ENCODE data around the gene PAWR.

DNA sequence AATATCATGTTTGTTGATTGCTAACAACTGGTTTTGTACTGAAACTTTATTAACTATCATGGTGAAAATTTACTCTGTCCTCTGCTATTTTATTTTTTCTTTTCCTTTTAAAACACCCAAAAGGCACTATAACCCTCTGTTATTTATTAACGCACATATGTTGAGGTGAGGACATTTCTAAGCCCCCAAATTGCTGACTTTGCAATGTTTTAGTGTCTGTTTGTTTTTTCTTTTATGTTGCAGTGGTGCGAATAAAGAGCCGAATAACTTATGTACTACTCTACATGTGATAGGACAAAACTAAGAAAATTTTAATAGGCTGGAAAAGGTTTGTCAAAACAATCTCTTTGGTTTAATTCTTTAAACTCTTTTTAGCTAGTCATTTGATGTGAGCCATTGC is 24.5 kb upstream of the PAWR start:
- no peak for TF ChIP-seq U2AF2 (IDR thresholded peaks at IDR 0.05; ENCODE audit: low read depth, low read length)
- TF ChIP-seq MXI1 (IDR thresholded peaks at IDR 0.05; ENCODE audit: borderline replicate concordance, low read depth, low read length): no peak
- TF ChIP-seq ZNF274 (CRISPR knock-in tag; IDR thresholded peaks at IDR 0.05): no peak
- TF ChIP-seq, protein P1, sequence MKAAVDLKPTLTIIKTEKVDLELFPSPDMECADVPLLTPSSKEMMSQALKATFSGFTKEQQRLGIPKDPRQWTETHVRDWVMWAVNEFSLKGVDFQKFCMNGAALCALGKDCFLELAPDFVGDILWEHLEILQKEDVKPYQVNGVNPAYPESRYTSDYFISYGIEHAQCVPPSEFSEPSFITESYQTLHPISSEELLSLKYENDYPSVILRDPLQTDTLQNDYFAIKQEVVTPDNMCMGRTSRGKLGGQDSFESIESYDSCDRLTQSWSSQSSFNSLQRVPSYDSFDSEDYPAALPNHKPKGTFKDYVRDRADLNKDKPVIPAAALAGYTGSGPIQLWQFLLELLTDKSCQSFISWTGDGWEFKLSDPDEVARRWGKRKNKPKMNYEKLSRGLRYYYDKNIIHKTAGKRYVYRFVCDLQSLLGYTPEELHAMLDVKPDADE (CRISPR knock-in tag; IDR thresholded peaks at IDR 0.05): no peak
- TF ChIP-seq SALL2 (CRISPR knock-in tag; IDR thresholded peaks at IDR 0.05): no peak
- TF ChIP-seq SRF (IDR thresholded peaks at IDR 0.05; ENCODE audit: low read depth, low read length): no peak
- TF ChIP-seq, protein P2, sequence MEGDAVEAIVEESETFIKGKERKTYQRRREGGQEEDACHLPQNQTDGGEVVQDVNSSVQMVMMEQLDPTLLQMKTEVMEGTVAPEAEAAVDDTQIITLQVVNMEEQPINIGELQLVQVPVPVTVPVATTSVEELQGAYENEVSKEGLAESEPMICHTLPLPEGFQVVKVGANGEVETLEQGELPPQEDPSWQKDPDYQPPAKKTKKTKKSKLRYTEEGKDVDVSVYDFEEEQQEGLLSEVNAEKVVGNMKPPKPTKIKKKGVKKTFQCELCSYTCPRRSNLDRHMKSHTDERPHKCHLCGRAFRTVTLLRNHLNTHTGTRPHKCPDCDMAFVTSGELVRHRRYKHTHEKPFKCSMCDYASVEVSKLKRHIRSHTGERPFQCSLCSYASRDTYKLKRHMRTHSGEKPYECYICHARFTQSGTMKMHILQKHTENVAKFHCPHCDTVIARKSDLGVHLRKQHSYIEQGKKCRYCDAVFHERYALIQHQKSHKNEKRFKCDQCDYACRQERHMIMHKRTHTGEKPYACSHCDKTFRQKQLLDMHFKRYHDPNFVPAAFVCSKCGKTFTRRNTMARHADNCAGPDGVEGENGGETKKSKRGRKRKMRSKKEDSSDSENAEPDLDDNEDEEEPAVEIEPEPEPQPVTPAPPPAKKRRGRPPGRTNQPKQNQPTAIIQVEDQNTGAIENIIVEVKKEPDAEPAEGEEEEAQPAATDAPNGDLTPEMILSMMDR (CRISPR knock-in tag; IDR thresholded peaks at IDR 0.05): no peak
- TF ChIP-seq, protein P3, sequence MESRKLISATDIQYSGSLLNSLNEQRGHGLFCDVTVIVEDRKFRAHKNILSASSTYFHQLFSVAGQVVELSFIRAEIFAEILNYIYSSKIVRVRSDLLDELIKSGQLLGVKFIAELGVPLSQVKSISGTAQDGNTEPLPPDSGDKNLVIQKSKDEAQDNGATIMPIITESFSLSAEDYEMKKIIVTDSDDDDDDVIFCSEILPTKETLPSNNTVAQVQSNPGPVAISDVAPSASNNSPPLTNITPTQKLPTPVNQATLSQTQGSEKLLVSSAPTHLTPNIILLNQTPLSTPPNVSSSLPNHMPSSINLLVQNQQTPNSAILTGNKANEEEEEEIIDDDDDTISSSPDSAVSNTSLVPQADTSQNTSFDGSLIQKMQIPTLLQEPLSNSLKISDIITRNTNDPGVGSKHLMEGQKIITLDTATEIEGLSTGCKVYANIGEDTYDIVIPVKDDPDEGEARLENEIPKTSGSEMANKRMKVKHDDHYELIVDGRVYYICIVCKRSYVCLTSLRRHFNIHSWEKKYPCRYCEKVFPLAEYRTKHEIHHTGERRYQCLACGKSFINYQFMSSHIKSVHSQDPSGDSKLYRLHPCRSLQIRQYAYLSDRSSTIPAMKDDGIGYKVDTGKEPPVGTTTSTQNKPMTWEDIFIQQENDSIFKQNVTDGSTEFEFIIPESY (CRISPR knock-in tag; IDR thresholded peaks at IDR 0.05): no peak
